H1 (cell line): ENCODE data around the gene CORO7.
"Not testable (repeated sequence)": the region's sequence is repeated elsewhere in the genome, so short reads cannot be mapped to it uniquely, and the experiment has no call there.

ENCODE experiments used
- CHD7 ChIP-seq: fragments of 300-600 bp; sonication (generic); IDR thresholded peaks from 2 replicates; pipeline ENCODE4 v1.7.1; 2012; ENCODE audit warnings: low read length, moderate library complexity, mild to moderate bottlenecking, inconsistent platforms; ENCODE audit not compliant: insufficient replicate concordance
- CTCF ChIP-seq, 3 experiments: IDR thresholded peaks; 1 replicate in 2 of 3; 2 replicates in 1 of 3; pipeline versions ENCODE4 v1.5.1 to v1.6.1; 2011; ENCODE audit warnings: low read length in 3 of 3, mild to moderate bottlenecking in 3 of 3, inconsistent platforms in 2 of 3, low read depth in 1 of 3, moderate library complexity in 1 of 3; ENCODE audit not compliant: insufficient read depth in 1 of 3; ENCODE audit errors: control extremely low read depth in 1 of 3
- EZH2 ChIP-seq: fragments of 200-600 bp; sonication (generic); IDR thresholded peaks from 2 replicates; pipeline ENCODE4 v1.7.1; 2012; ENCODE audit warnings: low read depth, mild to moderate bottlenecking, moderate library complexity, low read length, inconsistent platforms; ENCODE audit not compliant: severe bottlenecking
- HDAC2 ChIP-seq, 2 experiments: fragments of 300-600 bp in 1 of 2; sonication (generic) in 1 of 2; IDR thresholded peaks; 2 replicates each; pipeline ENCODE4 v1.6.1; 2011 to 2012; ENCODE audit warnings: low read depth in 2 of 2, low read length in 2 of 2, mild to moderate bottlenecking in 2 of 2, moderate library complexity in 2 of 2, borderline replicate concordance in 1 of 2, inconsistent platforms in 1 of 2
- MAX ChIP-seq: IDR thresholded peaks from 2 replicates; pipeline ENCODE4 v1.6.1; 2012; ENCODE audit warnings: inconsistent platforms
- POLR2A ChIP-seq, 2 experiments: IDR thresholded peaks; 1 replicate in 1 of 2; 2 replicates in 1 of 2; pipeline ENCODE4 v1.6.1; 2011; ENCODE audit warnings: low read depth in 2 of 2, low read length in 2 of 2, mild to moderate bottlenecking in 2 of 2; ENCODE audit errors: control extremely low read depth in 1 of 2
- RAD21 ChIP-seq, 2 experiments: IDR thresholded peaks in 1 of 2; conservative IDR thresholded peaks in 1 of 2; 2 replicates each; pipeline ENCODE4 v1.6.1; 2011; ENCODE audit warnings: low read depth in 2 of 2, low read length in 2 of 2, improper control_type of control experiment in 1 of 2, inconsistent platforms in 1 of 2, mild to moderate bottlenecking in 1 of 2, moderate library complexity in 1 of 2
- SIN3A ChIP-seq, 2 experiments: IDR thresholded peaks in 1 of 2; conservative IDR thresholded peaks in 1 of 2; 2 replicates each; pipeline ENCODE4 v1.6.1; 2011 to 2012; ENCODE audit warnings: low read length in 2 of 2, improper control_type of control experiment in 1 of 2, low read depth in 1 of 2, mild to moderate bottlenecking in 1 of 2
- USF2 ChIP-seq: IDR thresholded peaks from 2 replicates; pipeline ENCODE4 v1.6.1; 2011; ENCODE audit warnings: low read length, improper control_type of control experiment

- not testable (repeated sequence) for TF ChIP-seq CTCF (IDR thresholded peaks at IDR 0.05; ENCODE audit: control extremely low read depth in 1 of 3, insufficient read depth in 1 of 3, low read depth in 1 of 3, low read length in 3 of 3); SIN3A (conservative IDR thresholded peaks at IDR 0.05 in 1 of 2, IDR thresholded peaks at IDR 0.05 in 1 of 2; ENCODE audit: low read depth in 1 of 2, low read length in 2 of 2); RAD21 (IDR thresholded peaks at IDR 0.05 in 1 of 2, conservative IDR thresholded peaks at IDR 0.05 in 1 of 2; ENCODE audit: low read depth in 2 of 2, low read length in 2 of 2); POLR2A (IDR thresholded peaks at IDR 0.05; ENCODE audit: control extremely low read depth in 1 of 2, low read depth in 2 of 2, low read length in 2 of 2); HDAC2 (IDR thresholded peaks at IDR 0.05; ENCODE audit: borderline replicate concordance in 1 of 2, low read depth in 2 of 2, low read length in 2 of 2); CHD7; MAX; USF2; EZH2
Observed at GRCh38 chr16:4333714-4334113, 82.7 kb downstream of the CORO7 start.
